Activated T-cell treated with anti-CD3 and anti-CD28 coated beads, Interleukin-2, amount 50 U/mL, for 48 hours (primary cell): ENCODE measurements around the gene TLR3.

ENCODE experiments used
- DNase-seq, 2 experiments: peaks; one replicate each; pipeline ENCODE4 v3.0.0-alpha.2; 2020

TLR3 gene

DNA sequence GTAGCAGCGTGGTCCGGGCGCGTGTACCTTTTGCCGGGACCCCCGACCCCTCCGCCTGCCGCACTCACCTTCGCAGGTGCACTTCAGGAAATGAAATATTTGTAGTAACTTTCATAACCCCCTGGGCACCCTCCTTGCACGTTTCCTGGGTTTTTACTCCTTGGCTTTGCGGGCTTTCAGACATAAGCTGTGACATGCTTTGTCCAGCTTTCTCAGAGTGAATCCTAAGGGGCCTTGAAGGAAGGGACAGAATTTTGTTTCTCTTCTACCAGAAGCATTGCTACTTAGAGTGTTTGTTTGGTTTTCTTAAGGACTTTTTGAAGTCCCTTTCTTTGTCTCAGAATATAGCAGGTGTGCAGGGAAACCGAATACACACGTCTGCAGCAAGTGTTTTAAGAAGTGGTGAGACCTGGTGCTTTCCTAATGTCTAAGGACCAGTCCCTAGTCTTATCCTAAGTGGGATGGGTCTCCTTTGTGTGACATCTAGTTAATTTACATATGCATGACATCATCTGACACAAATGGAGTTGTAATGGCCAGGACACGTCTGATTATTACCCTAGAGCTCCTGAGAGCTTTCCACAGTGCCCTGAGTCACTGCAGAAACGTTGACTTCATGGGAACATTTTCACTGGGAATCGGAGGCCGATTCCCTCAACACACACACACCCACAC lies 36.8 kb downstream of the TLR3 start:
- no peak for DNase-seq

DNA sequence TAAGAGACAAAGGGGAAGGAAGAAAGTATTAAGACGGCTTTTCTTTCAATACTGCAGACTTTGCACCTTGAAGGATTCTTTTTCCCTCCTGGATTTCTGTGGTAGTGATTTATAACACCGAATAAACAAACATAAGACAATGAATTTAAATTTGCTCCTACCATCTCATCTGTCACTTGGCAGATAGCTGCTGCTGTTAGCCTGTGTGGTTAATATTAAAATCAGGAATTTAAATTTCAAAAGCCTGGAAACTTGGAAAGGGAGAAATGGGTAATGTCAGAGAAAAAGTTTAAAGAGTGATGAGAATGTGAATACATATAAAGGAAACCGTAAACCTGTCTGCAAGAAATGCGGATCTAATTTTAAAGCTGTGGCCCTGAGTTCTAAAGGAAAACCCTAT lies 39.0 kb downstream of the TLR3 start:
- DNase-seq = no peak

DNA sequence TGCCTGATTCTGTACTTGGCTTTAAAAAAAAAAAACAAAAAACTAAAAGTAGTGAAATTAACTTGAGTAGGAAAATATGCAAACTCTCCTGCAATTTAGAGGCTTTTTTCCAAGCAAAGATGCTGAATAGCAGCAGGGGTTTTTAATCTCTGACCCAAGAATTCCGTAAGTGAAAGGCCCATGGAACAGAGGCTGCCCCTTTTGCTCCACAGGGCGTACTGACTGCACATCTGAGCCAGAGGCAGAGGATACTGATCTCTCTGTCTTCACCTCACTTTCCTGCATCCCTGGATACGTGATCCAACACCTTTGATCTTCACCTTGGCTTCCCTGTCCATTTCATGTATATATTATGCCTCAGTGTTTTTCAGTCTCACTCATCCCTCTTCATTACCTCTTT lies 39.4 kb downstream of the TLR3 start:
- no peak for DNase-seq

DNA sequence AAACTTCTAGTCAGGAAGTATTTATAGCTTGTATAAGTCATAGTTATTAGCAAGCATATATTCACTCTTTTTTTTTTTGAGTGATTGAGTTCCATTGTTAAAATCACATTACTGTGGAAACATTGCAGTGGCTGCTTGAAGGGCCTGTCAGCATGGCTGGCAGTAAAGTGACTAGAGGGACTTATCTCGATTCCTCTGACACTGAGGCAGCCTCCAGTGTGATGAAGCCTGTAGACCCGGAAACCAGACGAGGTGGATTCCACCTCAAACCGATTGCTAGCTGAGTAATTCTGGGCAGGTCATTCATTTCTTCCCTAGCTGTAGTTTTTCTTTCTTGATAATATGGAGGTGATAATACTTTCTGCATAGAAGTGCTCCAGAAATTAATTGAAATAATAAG lies 40.3 kb downstream of the TLR3 start:
- DNase-seq = no peak

DNA sequence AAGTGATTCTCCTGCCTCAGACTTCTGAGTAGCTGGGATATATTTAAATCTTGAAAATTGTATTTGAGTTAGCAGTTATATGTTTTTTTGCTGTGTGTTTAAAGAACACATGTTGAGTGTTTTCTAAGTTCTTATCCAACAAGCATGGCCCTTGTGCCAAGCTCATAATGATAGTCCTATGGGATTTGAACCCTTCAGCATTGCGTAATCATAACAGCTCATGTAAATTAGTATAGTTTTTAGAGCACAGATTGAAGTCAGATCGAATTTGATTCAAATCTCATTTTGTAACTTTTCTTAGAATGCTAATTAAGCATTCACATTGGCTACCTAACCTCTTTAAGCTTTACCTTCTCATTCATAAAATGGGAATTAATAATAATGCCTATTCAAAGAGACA lies 47.7 kb downstream of the TLR3 start:
- no peak for DNase-seq

DNA sequence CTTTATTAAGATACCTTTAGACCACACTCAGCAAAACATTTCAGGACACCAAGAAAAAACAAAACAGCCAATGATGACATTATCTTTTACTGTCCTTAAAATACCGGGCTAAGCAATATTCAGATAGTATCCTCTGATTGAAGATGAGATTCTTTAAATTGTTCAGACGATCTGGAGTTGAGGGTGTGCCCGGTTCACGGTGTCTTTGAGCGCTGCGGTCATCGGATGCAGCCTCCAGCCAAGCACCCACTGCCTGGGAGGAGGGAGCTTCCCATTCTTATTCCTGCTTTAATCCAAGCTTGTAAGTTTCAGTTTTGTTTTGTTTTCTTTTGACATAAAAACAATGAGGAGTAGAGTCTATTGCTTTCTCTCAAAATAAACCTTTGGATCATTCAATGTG lies 49.6 kb downstream of the TLR3 start:
- DNase-seq = no peak

DNA sequence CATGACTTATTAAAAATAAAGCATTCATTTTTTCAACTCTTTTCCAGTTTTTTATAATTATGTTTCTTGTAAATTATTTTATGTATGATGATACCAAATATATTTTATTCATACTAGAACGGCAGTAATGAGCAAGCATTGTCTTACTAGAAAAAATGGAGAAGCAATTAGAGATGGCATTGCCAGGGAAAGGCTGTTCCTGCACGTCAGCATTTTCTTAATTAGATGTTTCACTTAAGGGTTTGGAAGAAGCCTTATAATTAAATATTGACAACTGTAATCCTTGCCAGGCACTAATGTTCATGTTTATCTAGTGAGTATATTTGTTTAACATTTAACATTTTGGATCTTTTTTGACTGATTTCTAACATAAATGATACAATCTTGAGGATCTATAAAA lies 52.1 kb downstream of the TLR3 start:
- DNase-seq = no peak

DNA sequence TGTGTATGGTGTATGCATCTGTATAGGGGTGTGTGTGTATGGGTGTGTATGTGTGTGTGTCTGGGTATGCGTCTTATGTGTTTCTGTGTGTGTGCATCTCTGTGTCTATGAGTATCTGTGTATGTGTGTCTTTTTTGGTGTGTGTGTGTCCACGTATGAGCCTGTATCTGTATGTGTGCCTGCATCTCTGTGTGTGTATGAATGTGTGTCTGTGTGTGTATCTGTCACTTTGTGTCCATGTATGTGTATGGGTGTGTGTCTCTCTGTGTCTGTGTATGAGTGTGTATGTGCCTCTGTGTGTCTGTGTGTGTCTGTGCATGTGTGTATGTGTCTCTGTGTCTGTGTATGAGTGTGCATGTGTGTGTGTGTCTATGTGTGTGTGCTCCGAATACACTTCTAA lies 59.9 kb downstream of the TLR3 start:
- DNase-seq = no peak

DNA sequence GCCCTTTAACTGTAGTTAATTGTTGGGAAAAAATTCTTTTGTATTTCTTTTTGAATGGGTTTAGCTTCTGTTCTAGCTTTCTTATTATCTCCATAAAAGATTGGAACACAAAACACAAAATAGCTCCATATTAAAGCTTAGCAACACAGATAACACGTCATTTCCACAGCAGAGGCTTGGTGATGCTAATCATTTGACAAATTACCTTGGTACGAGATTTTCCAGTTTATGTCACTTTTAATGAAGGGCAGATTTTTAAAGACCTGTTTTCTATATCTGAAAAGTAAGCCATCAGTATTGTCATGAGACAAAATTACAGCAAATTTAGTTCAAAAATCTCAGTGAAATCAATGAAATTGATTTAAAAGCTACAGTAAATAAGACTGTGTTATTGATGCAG lies 63.0 kb downstream of the TLR3 start:
- no peak for DNase-seq

DNA sequence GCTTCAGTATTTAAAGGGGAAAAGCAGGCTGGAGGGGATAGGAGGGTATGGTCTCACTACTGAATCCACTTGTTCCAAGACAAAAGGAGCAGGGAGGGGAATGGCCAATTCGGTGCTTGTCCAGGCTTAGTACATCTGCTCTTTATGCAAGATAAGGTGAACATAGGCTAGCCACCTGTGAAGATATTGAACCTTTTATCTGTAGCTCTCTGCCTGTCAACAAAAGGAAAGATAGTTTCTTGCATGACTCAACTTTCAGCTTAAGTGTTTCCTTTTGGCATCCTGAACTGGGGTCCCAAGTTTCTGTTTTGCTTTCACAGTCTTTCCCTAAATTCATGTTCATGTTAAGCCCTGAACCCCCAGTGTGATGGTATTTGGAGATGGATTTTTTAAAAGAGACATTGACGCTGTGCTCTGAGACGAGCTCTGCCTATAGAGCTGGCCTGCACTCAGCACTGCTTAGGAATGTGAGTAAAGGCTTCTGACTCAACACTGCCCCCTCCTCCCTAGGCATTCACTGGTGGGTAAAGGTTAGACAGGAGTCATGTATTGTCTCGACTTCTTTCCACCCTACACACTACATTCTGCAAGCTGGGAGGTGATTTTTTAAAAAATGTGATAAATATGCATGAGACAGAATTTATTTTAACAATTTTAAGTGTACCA lies 63.8 kb downstream of the TLR3 start:
- no peak for DNase-seq

DNA sequence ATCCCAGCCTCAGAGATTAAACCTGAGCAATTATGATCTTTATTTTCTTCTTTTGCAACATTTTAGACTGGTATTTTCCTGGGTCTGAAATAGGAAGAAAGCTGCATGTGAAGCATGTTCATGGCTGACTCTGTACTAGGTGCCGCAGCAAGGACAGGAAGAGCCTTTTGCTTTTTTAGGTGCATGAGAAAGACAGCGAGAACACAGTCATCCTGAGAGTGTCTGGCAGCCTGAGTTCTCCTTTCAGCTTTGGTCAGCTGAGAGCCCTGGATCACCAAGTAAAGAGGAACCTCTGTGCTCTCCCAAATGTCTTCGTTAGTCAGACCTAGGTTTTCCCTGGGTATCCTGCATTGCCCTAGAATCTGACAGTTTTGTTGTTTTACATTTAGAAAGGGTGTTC lies 65.3 kb downstream of the TLR3 start:
- DNase-seq = no peak

DNA sequence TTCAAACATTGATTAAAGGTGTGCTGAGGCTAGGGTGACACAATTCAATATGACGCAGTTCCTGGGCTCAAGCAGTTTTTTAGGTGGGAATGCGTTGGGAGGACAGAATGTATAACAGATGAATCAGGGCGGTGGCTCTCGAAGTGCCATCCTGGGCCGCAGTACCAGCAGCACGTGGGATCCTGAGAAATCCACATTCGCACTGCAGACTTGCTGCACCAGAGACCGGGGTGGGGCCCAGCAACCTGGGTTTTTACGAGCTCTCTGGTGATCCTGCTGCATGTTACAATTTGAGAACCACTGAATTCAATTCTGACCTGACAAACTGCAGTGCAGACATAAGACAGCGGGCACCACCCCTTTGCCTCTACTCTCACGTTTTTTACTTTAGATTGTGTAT lies 65.9 kb downstream of the TLR3 start:
- no peak for DNase-seq

DNA sequence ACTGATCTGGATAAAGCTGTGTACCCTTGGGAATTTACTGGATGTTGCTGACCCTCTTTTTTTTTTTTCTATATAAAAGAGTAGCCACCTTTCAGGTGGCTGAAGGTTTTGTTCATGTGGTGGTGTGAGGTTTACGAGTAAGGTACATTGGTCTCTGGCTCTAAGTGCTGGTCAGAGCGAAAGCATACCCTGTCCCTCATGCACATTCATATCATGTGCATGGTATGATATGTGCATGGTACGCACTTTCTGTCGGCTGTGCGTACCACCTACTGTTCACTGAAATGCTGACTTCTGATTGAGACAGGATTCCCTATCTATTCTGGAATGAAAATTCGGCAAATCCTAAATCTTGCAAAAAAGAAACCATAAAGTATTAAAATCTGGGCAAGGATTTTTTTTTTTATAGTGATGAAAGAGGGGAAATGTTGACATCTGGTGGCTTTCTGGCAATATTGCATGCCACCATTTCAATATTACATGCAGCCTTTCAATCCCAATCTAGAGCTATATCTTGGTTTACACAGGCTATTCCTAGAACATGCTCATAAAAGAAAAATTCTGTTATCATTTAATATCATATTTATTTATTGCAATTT lies 68.3 kb downstream of the TLR3 start:
- DNase-seq = no peak
